Pancreas (tissue), 10 donors: ENCODE data around the gene TANC1. TPM values are rescaled to one million over a fixed set of nuclear protein-coding genes. Genes with fewer than 3 reads are reported as not detected.

Source experiments
- ATAC-seq, 4 donors: fragments of 200-7000 bp; cut with Tn5 transposase; one replicate each; pipeline versions ENCODE4 v1.8.0 to v1.9.1; 2020; ENCODE audit warnings: mild to moderate bottlenecking in 4 of 4, moderate library complexity in 4 of 4
- DNase-seq, 6 donors: peaks; one replicate each; pipeline ENCODE4 v3.0.0-alpha.2; 2020
- FAIRE-seq: peaks from 2 replicates; lab custom pipeline; 2012; peaks lifted over from hg19 to GRCh38; lab: Jason Lieb, UNC
- H3K27ac ChIP-seq, 4 donors: fragments of 200-600 bp; sonication (generic); 1 replicate in 3 of 4; 2 replicates in 1 of 4; pipeline versions ENCODE4 v1.5.0 to v1.8.0; 2020
- H3K27me3 ChIP-seq, 4 donors: fragments of 200-600 bp; one replicate each; pipeline ENCODE4 v1.8.0; 2021
- H3K36me3 ChIP-seq, 3 donors: fragments of 200-600 bp; sonication (generic) in 1 of 3; one replicate each; pipeline versions ENCODE4 v1.5.0 to v1.8.0; 2020 to 2021
- H3K4me1 ChIP-seq, 3 donors: fragments of 200-600 bp; one replicate each; pipeline ENCODE4 v1.8.0; 2021
- H3K4me3 ChIP-seq, 4 donors: fragments of 200-600 bp; sonication (generic) in 2 of 4; one replicate each; pipeline versions ENCODE4 v1.5.0 to v1.8.0; 2020 to 2021
- H3K9me3 ChIP-seq, 4 donors: fragments of 200-600 bp; one replicate each; pipeline ENCODE4 v1.8.0; 2021
- CTCF ChIP-seq, 4 donors: fragments of 200-600 bp; sonication (generic) in 3 of 4; IDR thresholded peaks; one replicate each; pipeline versions ENCODE4 v1.5.0 to v1.8.0; 2021; ENCODE audit warnings: antibody characterized with exemption in 4 of 4
- WGBS, 2 donors: extraction: QIAGEN DNeasy Blood & Tissue Kit; methylation state at CpG; one replicate each; pipeline ENCODE4 v1.1.7; 2013; 5-methylcytosine and 5-hydroxymethylcytosine counted together
- intact Hi-C, 3 donors: fragments of 100-400 bp; cut with DNase I; formaldehyde crosslinking; loops; one replicate each; pipeline versions ENCODE4 v1.11.1 to v1.14.2; 2022
- polyA plus RNA-seq, 2 donors: library from polyadenylated mRNA; stranded (reverse); fragments of 200-250 nt; gene quantifications; one replicate each; pipeline ENCODE4 v1.2.3, GENCODE V29; 2013
- total RNA-seq, 6 donors: library from RNA; stranded (reverse); fragmentation: NEBNext Ultra II Directional in 4 of 6; extraction: Animal tissue kit (Norgen Biotek cat#: 25700) in 4 of 6; gene quantifications; one replicate each; pipeline versions ENCODE4 v1.2.1 to v1.2.4, GENCODE V29; 2021 to 2023
- donor health status: healthy with polysubstance abuse.
- donor health status: DM: no; HTN: no; CAD: no; lungs with moderate emphysema.
- donor health status: DM: no; HTN: no; CAD: no.
- donor health status: control.
- donor health status: control.
- donor health status: Bipolar disorder and iron deficiency.
- donor health status: DM: yes; HTN: yes; CAD: no.
- donor health status: DM: no; HTN: no; CAD: no.
- donor health status: DM: no; HTN: no; CAD: no.
- donor health status: DM: yes; HTN: yes; CAD: no.

Gene TANC1
- total and polyA plus RNA-seq, 8 donors: 9.0 to 17.6 (median 10.5) TPM

GRCh38 chr2:159129269-159129668, 160.8 kb downstream of the TANC1 start:
- no peaks in the 10 kb centered on the region for H3K9me3 ChIP-seq
- intact Hi-C loops: loop anchor here in 1 of 3 donors (10.0 kb wide), 1 partner anchor 234 kb away; no protein-coding TSS in a partner anchor
- H3K4me1 ChIP-seq: peaks cover 5 to 20% (median 10%) of the 10 kb centered on the region in 3 donors
- no peaks in the 10 kb centered on the region for H3K27me3 ChIP-seq
- DNase-seq: no peak
- no peak overlapping the region for H3K4me3 ChIP-seq
- TF ChIP-seq CTCF (IDR thresholded peaks at IDR 0.05): no peak
- ATAC-seq: no peak
- no peak overlapping the region for H3K27ac ChIP-seq
- WGBS, 2 donors: 59 to 68% methylated on average over 1 of the region's 1 CpG
- FAIRE-seq: no peak
- no peaks in the 10 kb centered on the region for H3K36me3 ChIP-seq

- peaks cover 4 to 15% (median 5%) of the 10 kb centered on the region in 3 donors for H3K4me1 ChIP-seq
- no peak for FAIRE-seq
- H3K36me3 ChIP-seq: no peaks in the 10 kb centered on the region
- H3K9me3 ChIP-seq: no peaks in the 10 kb centered on the region
- no peak for ATAC-seq
- intact Hi-C loops: loop anchor here in 1 of 3 donors (10.0 kb wide), 1 partner anchor 235 kb away; no protein-coding TSS in a partner anchor
- H3K27me3 ChIP-seq: no peaks in the 10 kb centered on the region
- no peak for DNase-seq
- TF ChIP-seq CTCF (IDR thresholded peaks at IDR 0.05): no peak
- H3K27ac ChIP-seq: no peak overlapping the region
- no peak overlapping the region for H3K4me3 ChIP-seq
- WGBS, 2 donors: 76% methylated on average over 13 of the region's 13 CpGs
Observed at GRCh38 chr2:159129824-159130223, 161.4 kb downstream of the TANC1 start.

- Histone ChIP-seq H3K4me1 (peaks cover 0 to 11% (median 5%) of the 10 kb centered on the region in 3 donors), H3K9me3 (no peaks in the 10 kb centered on the region), H3K27ac (no peak overlapping the region), H3K36me3 (no peaks in the 10 kb centered on the region), H3K4me3 (no peak overlapping the region), H3K27me3 (no peaks in the 10 kb centered on the region)
- WGBS, 2 donors: 73 to 81% methylated on average over 6 of the region's 6 CpGs
- no peak for TF ChIP-seq CTCF (IDR thresholded peaks at IDR 0.05)
- FAIRE-seq (no peak), DNase-seq (no peak), ATAC-seq (no peak)
- intact Hi-C loops: no loop called here
Observed at GRCh38 chr2:159130302-159130701, 161.9 kb downstream of the TANC1 start.

GRCh38 chr2:159131267-159131913, 162.9 kb downstream of the TANC1 start:
- Histone ChIP-seq H3K27ac (no peak overlapping the region), H3K27me3 (no peaks in the 10 kb centered on the region), H3K36me3 (no peaks in the 10 kb centered on the region), H3K4me1 (peaks cover 0 to 5% (median under 1%) of the 10 kb centered on the region in 3 donors), H3K4me3 (no peak overlapping the region), H3K9me3 (no peaks in the 10 kb centered on the region)
- no peak for DNase-seq
- no peak for ATAC-seq
- no peak for TF ChIP-seq CTCF (IDR thresholded peaks at IDR 0.05)
- no peak for FAIRE-seq
- intact Hi-C loops: no loop called here
- 94 to 98% methylated on average over 7 of the region's 7 CpGs for WGBS, 2 donors

- TF ChIP-seq CTCF (IDR thresholded peaks at IDR 0.05): no peak
- 64 to 67% methylated on average over 4 of the region's 4 CpGs for WGBS, 2 donors
- ATAC-seq (peak in 2 of 4 donors; percentile 38 to 62), FAIRE-seq (no peak), DNase-seq (no peak)
- intact Hi-C loops: no loop called here
- H3K4me1 ChIP-seq: no peaks in the 10 kb centered on the region
- no peak overlapping the region for H3K27ac ChIP-seq
- H3K36me3 ChIP-seq: no peaks in the 10 kb centered on the region
- H3K9me3 ChIP-seq: no peaks in the 10 kb centered on the region
- H3K27me3 ChIP-seq: no peaks in the 10 kb centered on the region
- H3K4me3 ChIP-seq: no peak overlapping the region
Observed at GRCh38 chr2:159131914-159132281, 163.5 kb downstream of the TANC1 start.
